Mammary epithelial cell (primary cell): ENCODE data around the gene FAM162A.

Source experiments
- EZH2 ChIP-seq: IDR thresholded peaks from 2 replicates; pipeline ENCODE4 v1.6.1; 2012; ENCODE audit warnings: low read length, inconsistent platforms, borderline replicate concordance
- TF ChIP-seq, protein P1 (sequence below), 2 donors: IDR thresholded peaks in 1 of 2; conservative IDR thresholded peaks in 1 of 2; 2 replicates each; pipeline ENCODE4 v1.5.1; 2011 to 2012; ENCODE audit warnings: inconsistent platforms in 2 of 2, low read length in 2 of 2, mild to moderate bottlenecking in 2 of 2, control low read depth in 1 of 2, low read depth in 1 of 2; ENCODE audit not compliant: insufficient read depth in 1 of 2; ENCODE audit errors: extremely low read depth in 1 of 2

DNA sequence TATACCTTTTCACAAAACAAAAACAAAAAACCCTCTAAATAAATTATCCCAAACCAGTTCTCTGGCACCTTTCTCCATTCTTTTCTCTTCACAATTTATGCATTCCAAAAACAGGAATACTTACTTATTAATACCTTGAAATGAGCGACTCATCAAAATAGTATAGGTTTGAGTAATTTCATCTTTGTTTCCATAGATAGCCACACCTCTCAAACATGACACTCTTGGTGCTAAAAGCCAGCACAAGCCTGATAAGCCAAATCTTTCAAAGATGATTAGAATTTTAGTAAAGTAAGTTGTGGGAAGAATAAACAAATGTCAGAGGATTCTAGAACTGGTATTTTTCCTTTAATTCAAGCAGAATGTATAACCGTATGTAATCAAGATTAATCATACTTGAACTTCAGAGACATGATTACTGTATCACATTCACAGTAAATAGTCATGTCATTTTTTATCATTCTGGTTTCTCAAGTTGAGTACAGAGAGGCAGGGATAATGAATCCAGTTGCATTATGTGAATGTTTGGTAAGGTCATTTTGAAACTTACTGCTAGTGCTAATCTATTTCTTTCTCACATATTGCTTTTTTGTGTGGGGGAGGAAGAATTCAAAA is 44.0 kb downstream of the FAM162A start:
- TF ChIP-seq, protein P1, sequence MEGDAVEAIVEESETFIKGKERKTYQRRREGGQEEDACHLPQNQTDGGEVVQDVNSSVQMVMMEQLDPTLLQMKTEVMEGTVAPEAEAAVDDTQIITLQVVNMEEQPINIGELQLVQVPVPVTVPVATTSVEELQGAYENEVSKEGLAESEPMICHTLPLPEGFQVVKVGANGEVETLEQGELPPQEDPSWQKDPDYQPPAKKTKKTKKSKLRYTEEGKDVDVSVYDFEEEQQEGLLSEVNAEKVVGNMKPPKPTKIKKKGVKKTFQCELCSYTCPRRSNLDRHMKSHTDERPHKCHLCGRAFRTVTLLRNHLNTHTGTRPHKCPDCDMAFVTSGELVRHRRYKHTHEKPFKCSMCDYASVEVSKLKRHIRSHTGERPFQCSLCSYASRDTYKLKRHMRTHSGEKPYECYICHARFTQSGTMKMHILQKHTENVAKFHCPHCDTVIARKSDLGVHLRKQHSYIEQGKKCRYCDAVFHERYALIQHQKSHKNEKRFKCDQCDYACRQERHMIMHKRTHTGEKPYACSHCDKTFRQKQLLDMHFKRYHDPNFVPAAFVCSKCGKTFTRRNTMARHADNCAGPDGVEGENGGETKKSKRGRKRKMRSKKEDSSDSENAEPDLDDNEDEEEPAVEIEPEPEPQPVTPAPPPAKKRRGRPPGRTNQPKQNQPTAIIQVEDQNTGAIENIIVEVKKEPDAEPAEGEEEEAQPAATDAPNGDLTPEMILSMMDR (conservative IDR thresholded peaks at IDR 0.05 in 1 of 2, IDR thresholded peaks at IDR 0.05 in 1 of 2; ENCODE audit: extremely low read depth in 1 of 2, insufficient read depth in 1 of 2, low read depth in 1 of 2, low read length in 2 of 2), result no peak
- TF ChIP-seq EZH2, result no peak
